ENCODE data around the gene ANKMY1.
"Not testable (repeated sequence)": the region's sequence is repeated elsewhere in the genome, so short reads cannot be mapped to it uniquely, and the experiment has no call there.

ANKMY1 gene

GRCh38 chr2:240556553-240557100, 1.2 kb downstream of the ANKMY1 start:
- no peak for FAIRE-seq
- peak; percentile 40 for DNase-seq (ENCODE audit: insufficient read length, low spot score)

GRCh38 chr2:240555541-240556250, 2.1 kb downstream of the ANKMY1 start:
- FAIRE-seq (no peak), DNase-seq (ENCODE audit: insufficient read length, low spot score) (no peak)

- FAIRE-seq: no peak
- DNase-seq (ENCODE audit: insufficient read length, low spot score): no peak
These were observed 2.9 kb downstream of the ANKMY1 start for GRCh38 chr2:240554767-240555493.

- no peak for FAIRE-seq
- DNase-seq (ENCODE audit: insufficient read length, low spot score): no peak
These were observed 3.8 kb downstream of the ANKMY1 start for GRCh38 chr2:240553956-240554480.

GRCh38 chr2:240551811-240552210, 6.0 kb downstream of the ANKMY1 start:
- DNase-seq (ENCODE audit: insufficient read length, low spot score): no peak
- no peak for FAIRE-seq

GRCh38 chr2:240551288-240551687, 6.5 kb downstream of the ANKMY1 start:
- no peak for FAIRE-seq
- DNase-seq (ENCODE audit: insufficient read length, low spot score): no peak

GRCh38 chr2:240539906-240540305, 17.9 kb downstream of the ANKMY1 start:
- FAIRE-seq (no peak), DNase-seq (ENCODE audit: insufficient read length, low spot score) (no peak)

GRCh38 chr2:240539101-240539500, 18.7 kb downstream of the ANKMY1 start:
- not testable (repeated sequence) for DNase-seq (ENCODE audit: insufficient read length, low spot score); FAIRE-seq

GRCh38 chr2:240538031-240538780, 19.6 kb downstream of the ANKMY1 start:
- FAIRE-seq (no peak), DNase-seq (ENCODE audit: insufficient read length, low spot score) (no peak)

- DNase-seq (ENCODE audit: insufficient read length, low spot score) (no peak), FAIRE-seq (no peak)
These were observed 25.6 kb downstream of the ANKMY1 start for GRCh38 chr2:240532031-240532775.

- FAIRE-seq: no peak
- no peak for DNase-seq (ENCODE audit: insufficient read length, low spot score)
These were observed 26.8 kb downstream of the ANKMY1 start for GRCh38 chr2:240531038-240531437.

GRCh38 chr2:240530181-240530580, 27.6 kb downstream of the ANKMY1 start:
- DNase-seq (ENCODE audit: insufficient read length, low spot score) (no peak), FAIRE-seq (no peak)

- no peak for FAIRE-seq
These were observed 28.3 kb downstream of the ANKMY1 start for GRCh38 chr2:240529344-240529999.

GRCh38 chr2:240528406-240529040, 29.3 kb downstream of the ANKMY1 start:
- DNase-seq (ENCODE audit: insufficient read length, low spot score) (no peak), FAIRE-seq (no peak)

More at GRCh38 chr2:240529344-240529999, 28.3 kb downstream of the ANKMY1 start:
- DNase-seq (ENCODE audit: insufficient read length, low spot score): no peak

- FAIRE-seq: peak; percentile 73
These were observed 30.5 kb downstream of the ANKMY1 start for GRCh38 chr2:240527153-240527750.

GRCh38 chr2:240526521-240526920, 31.3 kb downstream of the ANKMY1 start:
- no peak for FAIRE-seq
- no peak for DNase-seq (ENCODE audit: insufficient read length, low spot score)

More at GRCh38 chr2:240527153-240527750, 30.5 kb downstream of the ANKMY1 start:
- DNase-seq (ENCODE audit: insufficient read length, low spot score): no peak

GRCh38 chr2:240525802-240526201, 32.0 kb downstream of the ANKMY1 start:
- DNase-seq (ENCODE audit: insufficient read length, low spot score) (no peak), FAIRE-seq (no peak)

- DNase-seq (ENCODE audit: insufficient read length, low spot score) (no peak), FAIRE-seq (no peak)
These were observed 32.6 kb downstream of the ANKMY1 start for GRCh38 chr2:240524963-240525718.
